Uterus (tissue), 2 donors: Measurements from ENCODE around the gene SERPINB10.

ENCODE experiments used
- POLR2A ChIP-seq, 2 donors: fragments of 450-650 bp; IDR thresholded peaks; one replicate each; pipeline ENCODE4 v1.6.1; 2016; ENCODE audit warnings: antibody characterized with exemption in 2 of 2, mild to moderate bottlenecking in 1 of 2, moderate library complexity in 1 of 2
- TF ChIP-seq, protein P1 (sequence below), 4 experiments: fragments of 200-600 bp in 2 of 4; fragments of 450-650 bp in 2 of 4; sonication (generic) in 2 of 4; IDR thresholded peaks; one replicate each; pipeline ENCODE4 v1.5.1; 2016 to 2019; ENCODE audit warnings: antibody characterized with exemption in 4 of 4, mild to moderate bottlenecking in 2 of 4, moderate library complexity in 1 of 4

DNA sequence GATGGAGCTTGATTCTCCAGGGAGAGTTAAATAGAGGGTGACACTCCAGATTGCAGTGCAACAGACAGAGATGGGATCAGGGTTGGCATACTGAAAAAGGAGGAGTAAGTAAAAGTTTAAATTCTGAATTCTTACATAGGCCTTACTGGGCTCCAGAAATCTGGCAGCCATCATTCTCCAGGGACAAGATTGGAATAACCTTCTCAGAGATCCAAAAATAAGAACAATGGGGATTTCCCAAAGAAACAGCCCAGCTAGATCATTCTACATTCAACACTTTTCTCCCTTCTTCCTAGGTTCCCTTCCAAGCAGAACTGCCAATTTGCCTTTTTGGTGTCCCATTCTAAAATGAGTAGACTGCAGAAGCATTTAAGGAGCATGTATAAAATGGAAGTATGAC lies 35.2 kb upstream of the SERPINB10 start:
- TF ChIP-seq, protein P1, sequence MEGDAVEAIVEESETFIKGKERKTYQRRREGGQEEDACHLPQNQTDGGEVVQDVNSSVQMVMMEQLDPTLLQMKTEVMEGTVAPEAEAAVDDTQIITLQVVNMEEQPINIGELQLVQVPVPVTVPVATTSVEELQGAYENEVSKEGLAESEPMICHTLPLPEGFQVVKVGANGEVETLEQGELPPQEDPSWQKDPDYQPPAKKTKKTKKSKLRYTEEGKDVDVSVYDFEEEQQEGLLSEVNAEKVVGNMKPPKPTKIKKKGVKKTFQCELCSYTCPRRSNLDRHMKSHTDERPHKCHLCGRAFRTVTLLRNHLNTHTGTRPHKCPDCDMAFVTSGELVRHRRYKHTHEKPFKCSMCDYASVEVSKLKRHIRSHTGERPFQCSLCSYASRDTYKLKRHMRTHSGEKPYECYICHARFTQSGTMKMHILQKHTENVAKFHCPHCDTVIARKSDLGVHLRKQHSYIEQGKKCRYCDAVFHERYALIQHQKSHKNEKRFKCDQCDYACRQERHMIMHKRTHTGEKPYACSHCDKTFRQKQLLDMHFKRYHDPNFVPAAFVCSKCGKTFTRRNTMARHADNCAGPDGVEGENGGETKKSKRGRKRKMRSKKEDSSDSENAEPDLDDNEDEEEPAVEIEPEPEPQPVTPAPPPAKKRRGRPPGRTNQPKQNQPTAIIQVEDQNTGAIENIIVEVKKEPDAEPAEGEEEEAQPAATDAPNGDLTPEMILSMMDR (IDR thresholded peaks at IDR 0.05) = no peak
- no peak for TF ChIP-seq POLR2A (IDR thresholded peaks at IDR 0.05)
